Mesangial cell (primary cell): ENCODE measurements around the gene SCO2. TPM values are rescaled to one million over a fixed set of nuclear protein-coding genes. Genes with fewer than 3 reads are reported as not detected.

Experiments used
- total RNA-seq: library from RNA; depleted of rRNA; stranded (reverse); fragments of >200 nt; gene quantifications from 2 replicates; pipeline ENCODE4 v1.2.3, GENCODE V29; 2015

Gene SCO2, protein sequence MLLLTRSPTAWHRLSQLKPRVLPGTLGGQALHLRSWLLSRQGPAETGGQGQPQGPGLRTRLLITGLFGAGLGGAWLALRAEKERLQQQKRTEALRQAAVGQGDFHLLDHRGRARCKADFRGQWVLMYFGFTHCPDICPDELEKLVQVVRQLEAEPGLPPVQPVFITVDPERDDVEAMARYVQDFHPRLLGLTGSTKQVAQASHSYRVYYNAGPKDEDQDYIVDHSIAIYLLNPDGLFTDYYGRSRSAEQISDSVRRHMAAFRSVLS
- total RNA-seq = 0.33 and 2.7 TPM in 2 replicates

GRCh38 chr22:50525104-50525857 is at the start of gene SCO2:
TSS of gene SCO2 (minus strand) at chr22:50525598. CDS start at chr22:50524411, 1,187 bp downstream.

DNA sequence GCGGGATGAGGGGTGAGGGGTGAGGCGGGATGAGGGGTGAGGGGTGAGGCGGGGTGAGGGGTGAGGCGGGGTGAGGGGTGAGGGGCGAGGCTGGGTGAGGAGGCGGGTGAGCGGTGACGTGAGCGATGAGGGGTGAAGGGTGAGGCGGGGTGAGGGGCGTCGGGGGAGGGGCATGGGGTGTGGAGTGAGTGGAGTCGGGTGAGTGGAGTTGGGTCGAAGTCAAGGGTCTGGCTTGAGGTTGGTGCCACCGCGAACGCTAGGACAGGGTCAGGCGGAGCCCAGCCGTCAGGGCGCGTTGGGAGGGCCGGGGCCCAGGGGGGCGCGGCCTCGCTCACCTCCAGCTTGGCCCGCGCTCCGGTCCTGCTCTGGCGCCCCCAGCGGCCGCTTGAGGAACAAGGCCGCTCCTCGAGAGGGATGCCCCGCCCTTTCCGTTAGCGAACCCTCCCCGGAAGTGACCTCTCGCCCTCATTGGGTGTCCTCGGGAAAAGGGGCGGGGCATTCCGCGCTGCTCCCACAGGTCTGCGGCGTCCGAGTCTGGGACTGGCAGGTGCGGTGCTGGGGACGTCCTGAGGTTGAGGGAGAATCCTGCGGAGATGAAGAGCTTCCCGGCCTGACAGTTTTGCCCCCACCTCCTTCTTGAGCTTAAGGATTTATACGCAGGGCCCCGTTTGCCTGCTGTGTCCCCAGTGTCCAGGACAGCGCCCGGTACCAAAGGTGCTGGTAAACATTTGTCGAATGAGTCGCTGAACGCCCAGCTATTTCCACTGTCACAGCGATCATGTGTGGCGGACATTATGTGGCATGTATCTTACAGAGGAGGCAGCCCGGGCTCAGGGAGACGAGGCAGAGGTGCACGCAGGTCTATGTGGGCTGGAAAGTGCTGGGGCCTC is 37.4 kb upstream of the SCO2 start, which contains the start of gene SYCE3:
TSS of gene SYCE3 (minus strand) at position 397 of the 890 bp plus-strand sequence. CDS start 6,514 bp downstream, outside the sequence.

GRCh38 chr22:50545522-50546325 is 20.3 kb upstream of the SCO2 start, which contains the start of gene KLHDC7B:
TSS of gene KLHDC7B (plus strand) at chr22:50545899. CDS start at chr22:50546244, 345 bp downstream.

DNA sequence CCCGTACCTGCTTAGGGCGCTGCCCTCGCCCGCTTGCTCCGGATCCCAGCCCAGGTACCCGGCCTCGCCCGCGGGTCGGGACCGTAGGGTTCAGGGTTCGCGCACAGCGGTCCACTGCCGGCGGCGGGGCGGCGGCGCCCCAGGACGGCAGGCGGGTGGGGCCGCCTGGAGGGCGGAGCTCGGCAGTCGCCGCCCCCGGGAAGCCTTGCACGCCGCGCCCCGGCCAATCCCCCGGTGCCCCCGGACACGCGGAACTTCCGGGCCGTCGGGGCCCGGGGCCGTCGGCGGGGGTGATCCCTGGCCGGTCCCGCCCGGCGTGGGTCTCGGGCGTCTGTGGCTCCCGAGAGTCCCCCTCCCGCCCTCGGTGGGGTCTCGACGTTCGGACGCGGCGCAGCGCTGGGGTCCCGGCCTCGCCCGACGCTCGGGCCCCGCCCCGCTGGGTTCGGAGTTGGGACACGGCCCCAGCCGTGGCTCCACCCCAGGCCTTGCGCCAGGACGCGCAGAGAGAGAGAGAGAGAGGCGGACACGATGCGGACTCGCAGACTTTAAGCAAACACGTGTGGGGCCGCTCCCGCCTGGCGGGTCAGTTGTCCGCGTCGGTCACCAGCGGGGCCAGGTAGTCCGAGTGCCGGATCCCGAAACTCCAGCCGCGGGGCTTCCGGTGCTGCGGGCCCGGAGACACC is 4.6 kb upstream of the SCO2 start, which contains the start of gene TYMP:
TSS of gene TYMP (minus strand) at position 116 of the 683 bp plus-strand sequence. CDS start 303 bp downstream, outside the sequence.

GRCh38 chr22:50507991-50508884 is 17.2 kb downstream of the SCO2 start, which contains the start of gene NCAPH2:
TSS of gene NCAPH2 (plus strand) at chr22:50508224. CDS start at chr22:50508338, 114 bp downstream.

DNA sequence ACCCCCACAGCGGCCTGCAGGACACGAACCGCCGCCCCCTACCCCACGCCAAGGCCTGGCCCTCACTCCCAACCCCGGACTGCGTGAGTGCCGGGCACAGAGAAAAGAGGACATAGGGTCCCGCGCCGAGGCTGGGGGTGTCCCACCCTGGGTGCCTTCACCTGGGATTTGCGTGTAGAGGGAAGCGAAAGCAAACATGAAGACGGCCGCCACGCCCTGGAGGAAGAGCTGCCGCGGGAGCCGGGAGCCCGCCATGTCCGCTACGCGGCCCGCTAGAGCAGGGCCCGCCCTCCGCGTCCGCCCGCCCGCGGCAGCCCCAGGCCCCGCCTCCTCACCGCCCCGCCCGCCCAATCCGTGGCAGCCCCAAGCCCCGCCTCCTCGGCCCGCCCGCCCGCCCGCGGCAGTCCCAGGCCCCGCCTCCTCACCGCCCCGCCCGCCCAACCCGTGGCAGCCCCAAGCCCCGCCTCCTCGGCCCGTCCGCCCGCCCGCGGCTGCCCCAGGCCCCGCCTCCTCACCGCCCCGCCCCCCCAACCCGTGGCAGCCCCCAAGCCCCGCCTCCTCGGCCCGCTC is 17.9 kb downstream of the SCO2 start, which contains the start of gene LMF2:
TSS of gene LMF2 (minus strand) at position 282 of the 570 bp plus-strand sequence. CDS start at position 255, 27 bp downstream.

DNA sequence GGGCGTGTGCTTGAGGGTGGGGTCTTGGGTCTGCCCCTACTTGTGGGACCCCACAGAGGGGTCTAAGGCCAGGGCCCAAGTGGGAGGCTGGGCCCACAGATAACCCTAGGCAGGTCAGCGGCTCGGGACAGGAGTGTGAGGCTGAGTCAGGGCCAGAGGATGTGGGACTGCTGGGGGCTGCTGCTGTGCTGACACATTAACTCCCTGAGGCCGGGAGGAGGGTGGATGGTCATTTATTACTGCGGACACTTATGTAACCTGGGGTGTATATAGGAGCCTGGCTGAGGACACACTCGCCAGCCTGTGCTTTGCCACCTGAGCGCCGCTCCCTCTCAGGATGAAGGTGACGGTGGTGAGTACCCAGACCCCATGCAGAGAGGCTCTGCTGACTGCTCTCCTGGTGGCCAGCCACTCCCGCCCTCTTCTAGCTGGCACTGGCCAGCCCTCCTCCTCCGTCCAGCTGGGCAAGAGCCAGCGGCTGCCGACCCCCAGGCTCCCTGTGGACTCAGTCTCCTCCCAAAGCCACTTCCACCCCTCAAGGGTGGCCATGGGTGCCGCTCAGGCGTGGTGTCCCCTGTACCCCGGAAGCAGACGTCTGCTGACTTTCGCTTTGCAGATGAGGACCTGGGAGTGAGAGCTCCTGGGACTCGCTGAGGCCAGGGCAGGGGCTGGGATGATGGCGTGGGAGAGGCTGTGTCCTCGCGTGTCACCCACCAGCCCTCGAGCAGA is 38.7 kb downstream of the SCO2 start, which contains the start of gene MIOX:
TSS of gene MIOX (plus strand) at position 299 of the 729 bp plus-strand sequence. CDS start at position 338, 39 bp downstream.

DNA sequence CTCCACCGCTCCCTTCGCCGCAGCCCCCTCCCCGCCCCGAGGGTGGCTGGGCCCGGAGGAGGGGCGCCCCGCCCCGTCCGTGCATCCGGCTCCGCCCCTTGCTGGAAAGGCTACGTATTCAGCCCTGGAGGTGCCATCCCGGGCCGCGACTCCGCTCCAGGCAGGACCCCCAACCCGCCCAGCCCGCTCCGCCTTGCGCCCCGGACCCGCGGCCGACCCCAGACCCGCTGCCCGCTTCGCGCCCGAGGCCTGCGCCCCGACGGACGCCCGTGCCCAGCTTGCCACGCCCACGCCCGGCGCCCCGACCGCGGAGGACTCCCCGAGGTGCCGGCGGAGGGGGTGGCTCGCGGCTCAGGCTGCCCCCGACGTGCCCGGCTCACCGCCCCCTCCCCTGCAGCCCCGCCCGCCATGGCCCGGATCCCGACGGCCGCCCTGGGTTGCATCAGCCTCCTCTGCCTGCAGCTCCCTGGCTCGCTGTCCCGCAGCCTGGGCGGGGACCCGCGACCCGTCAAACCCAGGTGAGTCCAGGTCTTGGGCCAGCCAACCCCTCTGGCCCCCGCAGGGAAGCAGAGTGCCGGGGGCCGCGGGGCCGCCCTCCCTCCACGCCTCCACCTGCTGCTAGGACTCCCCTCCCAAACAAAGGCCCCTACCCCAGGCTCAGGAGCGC is 43.8 kb downstream of the SCO2 start, which contains the start of gene ADM2:
TSS of gene ADM2 (plus strand) at position 104 of the 667 bp plus-strand sequence. CDS start at position 409, 305 bp downstream.

GRCh38 chr22:50474710-50475651 is 50.4 kb downstream of the SCO2 start, which contains the start of gene SBF1:
TSS of gene SBF1 (minus strand) at chr22:50475035. CDS start at chr22:50474840, 195 bp downstream.

Other genes starting within 250 kb of the SCO2 start
- gene PLXNB2, start 218.0 kb downstream of the SCO2 start, total RNA-seq = 241 and 564 TPM in 2 replicates
- 1.5 and 9.8 TPM in 2 replicates for gene DENND6B, start 198.6 kb downstream of the SCO2 start, total RNA-seq
- 37.6 and 52.5 TPM in 2 replicates for gene PPP6R2, start 182.3 kb downstream of the SCO2 start, total RNA-seq
- 74.1 and 83.3 TPM in 2 replicates for gene SBF1, start 50.6 kb downstream of the SCO2 start, total RNA-seq
- 5.9 and 14.1 TPM in 2 replicates for gene ADM2, start 44.1 kb downstream of the SCO2 start, total RNA-seq
- 0.33 and 1.5 TPM in 2 replicates for gene MIOX, start 38.7 kb downstream of the SCO2 start, total RNA-seq
- gene LMF2, start 17.9 kb downstream of the SCO2 start, total RNA-seq = 102 and 128 TPM in 2 replicates
- gene NCAPH2, start 17.4 kb downstream of the SCO2 start, total RNA-seq = 27.3 and 81.8 TPM in 2 replicates
- 11.9 and 37.3 TPM in 2 replicates for gene TYMP, start 4.4 kb upstream of the SCO2 start, total RNA-seq
- 0.16 and 1.3 TPM in 2 replicates for gene KLHDC7B, start 20.3 kb upstream of the SCO2 start, total RNA-seq
- not detected in 2 replicates for gene SYCE3, start 37.3 kb upstream of the SCO2 start, total RNA-seq
- 1.9 TPM in 1 of 2 replicates, not detected in the other for gene CPT1B, start 52.8 kb upstream of the SCO2 start, total RNA-seq
- 36.7 and 69.5 TPM in 2 replicates for gene CHKB, start 57.3 kb upstream of the SCO2 start, total RNA-seq
- gene MAPK8IP2, start 75.2 kb upstream of the SCO2 start, total RNA-seq = 0.33 and 1.0 TPM in 2 replicates
- 20.9 and 59.3 TPM in 2 replicates for gene ARSA, start 102.6 kb upstream of the SCO2 start, total RNA-seq
- 2.3 and 4.9 TPM in 2 replicates for gene SHANK3, start 147.2 kb upstream of the SCO2 start, total RNA-seq
- gene ACR, start 212.6 kb upstream of the SCO2 start, total RNA-seq = not detected in 2 replicates